Mononuclear cell (primary cell): ENCODE data around the gene PRRX2. TPM values are rescaled to one million over a fixed set of nuclear protein-coding genes. Genes with fewer than 3 reads are reported as not detected.

Source experiments
- H3K27me3 ChIP-seq: 2 replicates; pipeline ENCODE4 v1.6.0; 2011; ENCODE audit warnings: low read length, control low read depth; ENCODE audit not compliant: insufficient read depth
- H3K4me1 ChIP-seq: 2 replicates; pipeline ENCODE4 v1.5.1; 2011; ENCODE audit warnings: mild to moderate bottlenecking, low read length, control low read depth; ENCODE audit not compliant: insufficient read depth
- H3K4me3 ChIP-seq: 2 replicates; pipeline ENCODE4 v1.5.1; 2011; ENCODE audit warnings: mild to moderate bottlenecking, low read length, moderate library complexity
- H3K9me3 ChIP-seq: 2 replicates; pipeline ENCODE4 v1.5.1; 2011; ENCODE audit warnings: low read depth, mild to moderate bottlenecking, control low read depth, low read length
- total RNA-seq: library from RNA; depleted of rRNA; stranded (reverse); fragments of >200 nt; gene quantifications from one replicate; pipeline ENCODE4 v1.2.3, GENCODE V29; 2012

The PRRX2 gene
- total RNA-seq, 1 donor = not detected

- H3K4me3 ChIP-seq = no peak overlapping the region
- H3K9me3 ChIP-seq = no peaks in the 10 kb centered on the region
- no peaks in the 10 kb centered on the region for H3K27me3 ChIP-seq
- peaks cover 25% of the 10 kb centered on the region for H3K4me1 ChIP-seq
Observed at GRCh38 chr9:129643706-129644105, 21.7 kb upstream of the PRRX2 start.

GRCh38 chr9:129644365-129644764 lies 21.1 kb upstream of the PRRX2 start:
- Histone ChIP-seq H3K27me3 (no peaks in the 10 kb centered on the region), H3K4me1 (peaks cover 25% of the 10 kb centered on the region), H3K9me3 (no peaks in the 10 kb centered on the region), H3K4me3 (no peak overlapping the region)

GRCh38 chr9:129644902-129645301 lies 20.5 kb upstream of the PRRX2 start:
- H3K27me3 ChIP-seq = no peaks in the 10 kb centered on the region
- H3K9me3 ChIP-seq = no peaks in the 10 kb centered on the region
- H3K4me3 ChIP-seq = no peak overlapping the region
- peaks cover 22% of the 10 kb centered on the region for H3K4me1 ChIP-seq

- H3K9me3 ChIP-seq = no peaks in the 10 kb centered on the region
Observed at GRCh38 chr9:129646252-129646651, 19.2 kb upstream of the PRRX2 start.

GRCh38 chr9:129646654-129647053 lies 18.8 kb upstream of the PRRX2 start:
- no peaks in the 10 kb centered on the region for H3K9me3 ChIP-seq
- peaks cover 5% of the 10 kb centered on the region for H3K4me1 ChIP-seq

More at GRCh38 chr9:129646252-129646651, 19.2 kb upstream of the PRRX2 start:
- no peaks in the 10 kb centered on the region for H3K27me3 ChIP-seq
- H3K4me1 ChIP-seq = peaks cover 9% of the 10 kb centered on the region
- H3K4me3 ChIP-seq = no peak overlapping the region

GRCh38 chr9:129647635-129648034 lies 17.8 kb upstream of the PRRX2 start:
- Histone ChIP-seq H3K4me3 (no peak overlapping the region), H3K27me3 (no peaks in the 10 kb centered on the region), H3K9me3 (no peaks in the 10 kb centered on the region), H3K4me1 (peaks cover under 1% of the 10 kb centered on the region)

More at GRCh38 chr9:129646654-129647053, 18.8 kb upstream of the PRRX2 start:
- H3K4me3 ChIP-seq = no peak overlapping the region
- no peaks in the 10 kb centered on the region for H3K27me3 ChIP-seq

- Histone ChIP-seq H3K4me1 (no peaks in the 10 kb centered on the region), H3K27me3 (no peaks in the 10 kb centered on the region), H3K4me3 (no peak overlapping the region), H3K9me3 (no peaks in the 10 kb centered on the region)
Observed at GRCh38 chr9:129648092-129648763, 17.2 kb upstream of the PRRX2 start.

GRCh38 chr9:129648764-129649115 lies 16.7 kb upstream of the PRRX2 start:
- H3K4me1 ChIP-seq = no peaks in the 10 kb centered on the region
- no peaks in the 10 kb centered on the region for H3K9me3 ChIP-seq
- H3K4me3 ChIP-seq = no peak overlapping the region
- H3K27me3 ChIP-seq = no peaks in the 10 kb centered on the region

- H3K9me3 ChIP-seq = no peaks in the 10 kb centered on the region
- H3K4me1 ChIP-seq = no peaks in the 10 kb centered on the region
- H3K4me3 ChIP-seq = no peak overlapping the region
- no peaks in the 10 kb centered on the region for H3K27me3 ChIP-seq
Observed at GRCh38 chr9:129649726-129650679, 15.4 kb upstream of the PRRX2 start.

GRCh38 chr9:129650680-129651235 lies 14.7 kb upstream of the PRRX2 start:
- Histone ChIP-seq H3K9me3 (no peaks in the 10 kb centered on the region), H3K27me3 (no peaks in the 10 kb centered on the region), H3K4me3 (no peak overlapping the region), H3K4me1 (no peaks in the 10 kb centered on the region)

- no peaks in the 10 kb centered on the region for H3K4me1 ChIP-seq
- no peaks in the 10 kb centered on the region for H3K27me3 ChIP-seq
Observed at GRCh38 chr9:129653823-129654553, 11.5 kb upstream of the PRRX2 start.

GRCh38 chr9:129654554-129655040 lies 10.8 kb upstream of the PRRX2 start:
- Histone ChIP-seq H3K27me3 (no peaks in the 10 kb centered on the region), H3K4me3 (no peak overlapping the region), H3K9me3 (no peaks in the 10 kb centered on the region), H3K4me1 (no peaks in the 10 kb centered on the region)

More at GRCh38 chr9:129653823-129654553, 11.5 kb upstream of the PRRX2 start:
- H3K4me3 ChIP-seq = no peak overlapping the region
- H3K9me3 ChIP-seq = no peaks in the 10 kb centered on the region

GRCh38 chr9:129655154-129655553 lies 10.3 kb upstream of the PRRX2 start:
- Histone ChIP-seq H3K4me3 (no peak overlapping the region), H3K4me1 (no peaks in the 10 kb centered on the region), H3K9me3 (no peaks in the 10 kb centered on the region), H3K27me3 (no peaks in the 10 kb centered on the region)

- Histone ChIP-seq H3K4me1 (no peaks in the 10 kb centered on the region), H3K9me3 (no peaks in the 10 kb centered on the region)
Observed at GRCh38 chr9:129655696-129656095, 9.8 kb upstream of the PRRX2 start.

More at GRCh38 chr9:129655696-129656095, 9.8 kb upstream of the PRRX2 start:
- Histone ChIP-seq H3K4me3 (no peak overlapping the region), H3K27me3 (no peaks in the 10 kb centered on the region)
